ENCODE data around the gene LUC7L2.

- TF ChIP-seq CTCF (IDR thresholded peaks at IDR 0.05) (no peak), EZH2 (IDR thresholded peaks at IDR 0.05; ENCODE audit: borderline replicate concordance, insufficient read depth, low read depth, low read length, poor library complexity, severe bottlenecking) (no peak)
Measured at GRCh38 chr7:139446051-139446890, 86.6 kb downstream of the LUC7L2 start.

All from B cell (primary cell).